Natural killer cell (primary cell): ENCODE data around the gene SP100. TPM values are rescaled to one million over a fixed set of nuclear protein-coding genes. Genes with fewer than 3 reads are reported as not detected.
"Not testable (repeated sequence)": the region's sequence is repeated elsewhere in the genome, so short reads cannot be mapped to it uniquely, and the experiment has no call there.

Experiments used
- ATAC-seq, 3 donors: fragments of 150-1000 bp in 2 of 3; fragments of 200-7000 bp in 1 of 3; cut with Tn5 transposase; 1 replicate in 1 of 3; 2 replicates in 2 of 3; pipeline ENCODE4 v1.10.0; 2021; ENCODE audit warnings: mild to moderate bottlenecking in 2 of 3, moderate library complexity in 2 of 3
- DNase-seq, 2 donors: peaks; one replicate each; pipeline versions ENCODE4 v3.0.0 to v3.0.0-alpha.2; 2013 to 2021; ENCODE audit warnings: mixed read lengths in 1 of 2
- H3K27ac ChIP-seq: one replicate; pipeline ENCODE4 v1.5.1; 2013; ENCODE audit warnings: mild to moderate bottlenecking, low read length
- H3K27me3 ChIP-seq: one replicate; pipeline ENCODE4 v1.6.1; 2013; ENCODE audit warnings: low read length; ENCODE audit not compliant: control insufficient read depth, insufficient read depth
- H3K36me3 ChIP-seq: one replicate; pipeline ENCODE4 v1.6.1; 2013; ENCODE audit warnings: low read length; ENCODE audit not compliant: control insufficient read depth, insufficient read depth
- H3K4me1 ChIP-seq: one replicate; pipeline ENCODE4 v1.6.1; 2013; ENCODE audit warnings: low read length; ENCODE audit not compliant: control insufficient read depth, insufficient read depth
- H3K4me3 ChIP-seq: one replicate; pipeline ENCODE4 v1.5.1; 2013; ENCODE audit warnings: low read length
- H3K9me3 ChIP-seq: one replicate; pipeline ENCODE4 v1.6.1; 2013; ENCODE audit warnings: low read length; ENCODE audit not compliant: control insufficient read depth, insufficient read depth
- H3K27ac Mint-ChIP-seq, 2 donors: one replicate each; pipeline ENCODE4 v1.8.0; 2022; ENCODE audit warnings: mild to moderate bottlenecking in 2 of 2, mixed read lengths in 2 of 2, moderate library complexity in 1 of 2
- H3K27me3 Mint-ChIP-seq, 2 donors: one replicate each; pipeline ENCODE4 v1.8.0; 2022; ENCODE audit warnings: low read depth in 2 of 2, mixed read lengths in 2 of 2
- H3K36me3 Mint-ChIP-seq: one replicate; pipeline ENCODE4 v1.8.0; 2022; ENCODE audit warnings: mixed read lengths
- H3K4me1 Mint-ChIP-seq, 2 donors: one replicate each; pipeline ENCODE4 v1.8.0; 2022; ENCODE audit warnings: mixed read lengths in 2 of 2
- H3K4me3 Mint-ChIP-seq: one replicate; pipeline ENCODE4 v1.8.0; 2022; ENCODE audit warnings: mild to moderate bottlenecking, moderate library complexity, mixed read lengths
- H3K9me3 Mint-ChIP-seq, 2 donors: one replicate each; pipeline ENCODE4 v1.8.0; 2022; ENCODE audit warnings: mixed read lengths in 2 of 2
- WGBS: methylation state at CpG from one replicate; pipeline ENCODE4 v1.1.7; 2013; ENCODE audit warnings: missing lambda C conversion rate; ENCODE audit not compliant: insufficient coverage; 5-methylcytosine and 5-hydroxymethylcytosine counted together
- intact Hi-C: fragments of 100-400 bp; cut with micrococcal nuclease; formaldehyde crosslinking; loops from one replicate; pipeline ENCODE4 v1.14.2; 2022
- total RNA-seq, 4 donors: library from RNA; stranded (reverse); fragments of 120-200 nt in 1 of 4; gene quantifications; one replicate each; pipeline versions ENCODE4 v1.2.3 to v1.2.4, GENCODE V29; 2013 to 2022
- TF ChIP-seq, protein P1 (sequence below): fragments of 200-600 bp; IDR thresholded peaks from one replicate; pipeline ENCODE4 v1.8.0; 2022; ENCODE audit warnings: antibody characterized with exemption

The SP100 gene
- total RNA-seq, 3 donors from 2014 or later (not counting 1 experiment from before 2014, with no cell fraction given): 338 to 393 (median 363) TPM

DNA sequence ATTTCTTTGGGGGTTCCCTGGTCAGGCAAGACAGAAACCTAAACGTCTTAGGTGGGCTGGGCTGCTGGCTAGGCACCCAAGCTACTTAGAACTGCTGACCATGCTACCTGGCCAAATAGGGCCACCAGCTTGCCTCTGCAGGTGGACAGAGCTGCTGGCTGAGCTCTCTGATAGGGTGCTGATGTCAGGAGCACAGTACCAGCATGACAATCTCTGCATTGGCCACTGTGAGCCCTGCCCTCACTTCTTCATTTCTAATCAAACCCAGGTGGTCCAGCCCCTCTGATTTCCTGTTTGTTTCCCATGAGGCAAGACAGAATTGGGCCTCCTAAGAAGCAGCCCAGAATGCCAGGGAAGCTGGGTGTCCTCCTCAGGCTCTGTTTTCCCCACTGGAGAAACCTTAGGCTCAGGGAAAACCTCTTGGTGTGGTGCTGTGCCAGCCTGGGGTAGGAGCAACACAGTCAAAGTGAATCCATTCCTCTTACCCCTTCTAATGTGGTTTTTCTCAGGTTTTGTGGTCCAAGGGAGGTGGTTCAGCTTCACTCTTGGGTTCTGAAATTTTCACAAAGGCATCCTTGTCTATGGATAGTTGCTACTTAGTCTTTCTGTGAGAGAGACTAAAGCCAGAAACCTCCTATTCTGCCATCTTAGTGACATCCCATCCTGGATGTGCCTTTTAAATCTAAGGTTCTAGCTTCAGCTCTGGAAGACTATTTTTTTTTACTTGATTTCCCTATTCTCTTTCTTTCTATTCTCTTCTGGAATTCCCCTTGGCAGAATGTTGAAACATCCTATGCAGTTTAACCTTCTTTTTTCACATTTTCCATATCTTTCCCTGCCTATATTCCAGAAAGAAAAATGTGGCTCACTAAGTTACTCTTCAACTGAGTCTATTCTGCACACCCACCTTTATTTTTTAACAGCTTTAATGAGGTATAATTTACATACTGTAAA is 15.2 kb downstream of the SP100 start:
- H3K36me3 Mint-ChIP-seq: peaks cover 18% of the 10 kb centered on the region
- Histone ChIP-seq H3K27me3 (no peaks in the 10 kb centered on the region), H3K4me3 (no peak overlapping the region), H3K27ac (peak overlapping the region; percentile 9), H3K9me3 (peaks cover 7% of the 10 kb centered on the region), H3K4me1 (peaks cover 18% of the 10 kb centered on the region), H3K36me3 (peaks cover 36% of the 10 kb centered on the region)
- no peaks in the 10 kb centered on the region for H3K27me3 Mint-ChIP-seq
- ATAC-seq (peak in 2 of 3 donors; percentile 14 to 41), DNase-seq (peak in 1 of 2 donors; percentile 50)
- intact Hi-C loops: no loop called here
- H3K4me1 Mint-ChIP-seq: peaks cover 71 to 74% of the 10 kb centered on the region in 2 donors
- H3K9me3 Mint-ChIP-seq: peaks cover 5 to 6% of the 10 kb centered on the region in 2 donors
- TF ChIP-seq, protein P1, sequence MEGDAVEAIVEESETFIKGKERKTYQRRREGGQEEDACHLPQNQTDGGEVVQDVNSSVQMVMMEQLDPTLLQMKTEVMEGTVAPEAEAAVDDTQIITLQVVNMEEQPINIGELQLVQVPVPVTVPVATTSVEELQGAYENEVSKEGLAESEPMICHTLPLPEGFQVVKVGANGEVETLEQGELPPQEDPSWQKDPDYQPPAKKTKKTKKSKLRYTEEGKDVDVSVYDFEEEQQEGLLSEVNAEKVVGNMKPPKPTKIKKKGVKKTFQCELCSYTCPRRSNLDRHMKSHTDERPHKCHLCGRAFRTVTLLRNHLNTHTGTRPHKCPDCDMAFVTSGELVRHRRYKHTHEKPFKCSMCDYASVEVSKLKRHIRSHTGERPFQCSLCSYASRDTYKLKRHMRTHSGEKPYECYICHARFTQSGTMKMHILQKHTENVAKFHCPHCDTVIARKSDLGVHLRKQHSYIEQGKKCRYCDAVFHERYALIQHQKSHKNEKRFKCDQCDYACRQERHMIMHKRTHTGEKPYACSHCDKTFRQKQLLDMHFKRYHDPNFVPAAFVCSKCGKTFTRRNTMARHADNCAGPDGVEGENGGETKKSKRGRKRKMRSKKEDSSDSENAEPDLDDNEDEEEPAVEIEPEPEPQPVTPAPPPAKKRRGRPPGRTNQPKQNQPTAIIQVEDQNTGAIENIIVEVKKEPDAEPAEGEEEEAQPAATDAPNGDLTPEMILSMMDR: no peak
- peak overlapping the region; percentile 51 to 79 for H3K27ac Mint-ChIP-seq
- WGBS: 66% methylated on average over 1 of the region's 1 CpG
- H3K4me3 Mint-ChIP-seq: peak overlapping the region; percentile 37

DNA sequence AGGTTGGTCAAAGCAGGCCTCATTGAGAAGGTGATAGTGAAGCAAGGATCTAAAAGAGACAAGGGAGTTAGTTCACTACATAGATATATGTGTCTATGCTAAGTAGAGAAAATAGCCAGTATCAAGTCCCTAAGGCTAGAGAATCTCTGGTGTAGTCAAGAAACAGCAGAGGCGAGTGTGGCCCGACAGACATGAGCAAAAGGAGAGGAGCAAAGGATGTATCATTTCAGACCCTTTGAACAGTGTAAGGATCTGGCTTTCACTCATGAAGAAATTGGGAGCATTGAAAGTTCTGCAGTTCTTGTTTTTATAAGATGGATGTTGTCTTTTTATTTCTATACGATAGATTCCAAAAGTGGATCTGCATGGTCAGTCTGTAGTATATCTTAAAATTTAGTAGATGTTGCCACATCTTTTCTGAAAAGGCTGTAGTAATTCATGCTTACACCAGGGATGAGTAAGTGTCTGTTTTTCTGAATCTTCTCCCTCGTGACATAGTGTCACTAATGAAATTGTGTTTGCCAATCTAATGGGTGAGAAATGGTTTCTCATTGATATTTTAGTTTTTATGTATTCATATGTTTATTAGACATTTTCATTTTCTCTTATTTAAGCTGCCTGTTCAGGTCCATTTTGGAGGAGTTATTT is 18.8 kb downstream of the SP100 start:
- no peaks in the 10 kb centered on the region for H3K27me3 Mint-ChIP-seq
- H3K4me3 ChIP-seq: no peak overlapping the region
- intact Hi-C loops: no loop called here

DNA sequence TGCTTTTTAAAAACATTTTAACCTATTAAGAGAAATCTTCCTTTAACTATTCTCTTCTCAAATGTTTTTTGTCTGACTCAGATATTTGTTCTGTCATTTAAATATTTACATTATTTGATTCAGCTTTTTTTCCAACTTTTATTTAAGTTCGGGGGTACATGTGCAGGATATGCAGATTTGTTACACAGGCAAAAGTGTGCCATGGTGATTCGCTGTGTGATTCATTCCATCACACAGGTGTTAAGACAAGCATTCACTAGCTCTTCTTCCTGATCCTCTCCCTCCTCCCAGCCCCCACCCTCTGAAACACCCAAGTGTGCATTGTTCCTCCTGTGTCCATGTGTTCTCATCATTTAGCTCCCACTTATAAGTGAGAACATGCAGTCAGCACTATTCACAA is 19.4 kb downstream of the SP100 start:
- ATAC-seq: no peak
- peaks cover 12% of the 10 kb centered on the region for H3K36me3 Mint-ChIP-seq
- H3K9me3 Mint-ChIP-seq: peaks cover 0 to 3% of the 10 kb centered on the region in 2 donors
- H3K4me3 Mint-ChIP-seq: no peak overlapping the region
- no peak overlapping the region for H3K4me3 ChIP-seq
- peaks cover 23% of the 10 kb centered on the region for H3K36me3 ChIP-seq
- H3K27me3 ChIP-seq: no peaks in the 10 kb centered on the region
- no peak for DNase-seq
- no peak overlapping the region for H3K27ac ChIP-seq
- peaks cover 66% of the 10 kb centered on the region in 2 donors for H3K4me1 Mint-ChIP-seq
- H3K4me1 ChIP-seq: peaks cover 9% of the 10 kb centered on the region
- no peaks in the 10 kb centered on the region for H3K27me3 Mint-ChIP-seq
- 100% methylated on average over 2 of the region's 2 CpGs for WGBS
- TF ChIP-seq, protein P1: no peak
- intact Hi-C loops: no loop called here
- H3K9me3 ChIP-seq: peaks cover 2% of the 10 kb centered on the region
- H3K27ac Mint-ChIP-seq: peak overlapping the region; percentile 73 to 85

More for the DNA sequence above, 18.8 kb downstream of the SP100 start:
- ATAC-seq (peak; percentile 43 to 73 (median 52)), DNase-seq (no peak)
- Histone ChIP-seq H3K27ac (peak overlapping the region; percentile 59), H3K9me3 (peaks cover 2% of the 10 kb centered on the region), H3K27me3 (no peaks in the 10 kb centered on the region), H3K36me3 (peaks cover 29% of the 10 kb centered on the region), H3K4me1 (peaks cover 15% of the 10 kb centered on the region)
- whole genome bisulfite sequencing: 76% methylated on average over 4 of the region's 4 CpGs
- TF ChIP-seq, protein P1: no peak
- Mint-ChIP-seq H3K4me1 (peaks cover 68 to 69% of the 10 kb centered on the region in 2 donors), H3K36me3 (peaks cover 14% of the 10 kb centered on the region), H3K9me3 (peaks cover 0 to 3% of the 10 kb centered on the region in 2 donors), H3K4me3 (no peak overlapping the region), H3K27ac (peak overlapping the region; percentile 73 to 85)

DNA sequence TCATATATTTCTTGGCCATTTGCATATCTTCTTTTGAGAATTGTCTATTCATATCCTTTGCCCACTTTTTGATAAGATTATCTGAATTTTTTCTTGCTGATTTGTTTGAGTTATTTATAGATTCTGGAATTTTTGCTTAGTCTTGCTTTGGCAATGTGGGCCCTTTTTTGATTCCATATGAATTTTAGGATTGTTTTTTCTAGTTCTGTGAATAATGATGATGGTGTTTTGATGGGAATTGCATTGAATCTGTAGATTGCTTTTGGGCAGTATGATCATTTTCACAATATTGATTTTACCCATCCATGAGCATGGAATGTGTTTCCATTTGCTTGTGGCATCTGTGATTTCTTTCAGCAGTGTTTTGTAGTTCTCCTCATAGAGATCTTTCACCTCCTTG is 23.1 kb downstream of the SP100 start:
- intact Hi-C loops, H3K9me3 Mint-ChIP-seq, ATAC-seq, H3K9me3 ChIP-seq, H3K4me3 ChIP-seq, H3K27ac ChIP-seq, H3K27me3 Mint-ChIP-seq, DNase-seq, H3K4me1 ChIP-seq, H3K27me3 ChIP-seq: not testable (repeated sequence)
- peaks cover 12% of the 10 kb centered on the region for H3K36me3 Mint-ChIP-seq
- H3K36me3 ChIP-seq: peaks cover 29% of the 10 kb centered on the region
- H3K4me1 Mint-ChIP-seq: peaks cover 60 to 61% of the 10 kb centered on the region in 2 donors
- H3K27ac Mint-ChIP-seq: peak overlapping the region; percentile 85 to 86
- H3K4me3 Mint-ChIP-seq: peak overlapping the region; percentile 83
